HL-60 (cell line): ENCODE data around the gene CST9.

Experiments used
- POLR2AphosphoS5 ChIP-seq: IDR thresholded peaks from 2 replicates; pipeline ENCODE4 v1.6.1; 2012; ENCODE audit warnings: low read depth
- TF ChIP-seq, protein P1 (sequence below): IDR thresholded peaks from one replicate; pipeline ENCODE4 v1.5.1; 2011; ENCODE audit warnings: low read length, control low read depth, inconsistent platforms; ENCODE audit not compliant: insufficient read depth

DNA sequence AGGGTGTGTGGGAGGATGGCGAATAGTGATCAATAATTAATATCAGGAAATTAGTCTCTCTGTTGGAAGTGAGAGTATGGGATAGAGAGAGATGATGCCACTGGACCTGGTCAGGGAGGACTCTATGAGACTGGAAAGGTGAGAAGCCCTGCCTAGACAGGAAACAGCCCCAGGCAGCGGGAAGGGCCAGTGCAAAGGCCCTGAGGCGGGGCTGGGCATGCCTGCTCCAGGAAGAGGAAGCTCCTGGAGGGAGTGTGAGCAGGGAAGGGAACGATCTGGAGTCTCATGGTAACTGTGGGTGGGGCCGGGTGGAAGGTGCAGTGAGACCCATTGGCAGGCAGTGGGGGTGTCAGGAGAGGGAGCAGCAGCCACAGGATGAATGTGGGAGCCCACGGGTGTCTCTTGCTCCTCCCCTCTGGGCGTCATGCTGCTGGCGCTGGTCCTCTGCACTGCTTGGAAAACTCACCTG, 33.8 kb upstream of the CST9 start:
- TF ChIP-seq, protein P1, sequence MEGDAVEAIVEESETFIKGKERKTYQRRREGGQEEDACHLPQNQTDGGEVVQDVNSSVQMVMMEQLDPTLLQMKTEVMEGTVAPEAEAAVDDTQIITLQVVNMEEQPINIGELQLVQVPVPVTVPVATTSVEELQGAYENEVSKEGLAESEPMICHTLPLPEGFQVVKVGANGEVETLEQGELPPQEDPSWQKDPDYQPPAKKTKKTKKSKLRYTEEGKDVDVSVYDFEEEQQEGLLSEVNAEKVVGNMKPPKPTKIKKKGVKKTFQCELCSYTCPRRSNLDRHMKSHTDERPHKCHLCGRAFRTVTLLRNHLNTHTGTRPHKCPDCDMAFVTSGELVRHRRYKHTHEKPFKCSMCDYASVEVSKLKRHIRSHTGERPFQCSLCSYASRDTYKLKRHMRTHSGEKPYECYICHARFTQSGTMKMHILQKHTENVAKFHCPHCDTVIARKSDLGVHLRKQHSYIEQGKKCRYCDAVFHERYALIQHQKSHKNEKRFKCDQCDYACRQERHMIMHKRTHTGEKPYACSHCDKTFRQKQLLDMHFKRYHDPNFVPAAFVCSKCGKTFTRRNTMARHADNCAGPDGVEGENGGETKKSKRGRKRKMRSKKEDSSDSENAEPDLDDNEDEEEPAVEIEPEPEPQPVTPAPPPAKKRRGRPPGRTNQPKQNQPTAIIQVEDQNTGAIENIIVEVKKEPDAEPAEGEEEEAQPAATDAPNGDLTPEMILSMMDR = no peak
- TF ChIP-seq POLR2AphosphoS5 = no peak
